HEK293 (cell line): ENCODE data around the gene APOBEC2.

ENCODE experiments used
- CTCF ChIA-PET: fragments of 350-600 bp; formaldehyde crosslinking; extraction: SDS; loops from one replicate; lab custom pipeline; 2021; ENCODE audit warnings: antibody characterized with exemption; lab: Yijun Ruan, JAX
- POLR2A ChIA-PET: fragments of 300-600 bp; formaldehyde crosslinking; extraction: SDS; loops from one replicate; lab custom pipeline; 2020; ENCODE audit warnings: antibody characterized with exemption, inconsistent platforms; lab: Yijun Ruan, JAX
- H3K27ac ChIP-seq: fragments of 200-500 bp; sonication (Bioruptor generic); 2 replicates; pipeline ENCODE4 v1.5.1; 2014; ENCODE audit warnings: low read depth, low read length, control low read depth, inconsistent platforms; ENCODE audit errors: extremely low read depth
- H3K36me3 ChIP-seq, 2 experiments: fragments of 200-500 bp in 1 of 2; sonication (Bioruptor generic) in 1 of 2; 1 replicate in 1 of 2; 2 replicates in 1 of 2; pipeline ENCODE4 v1.5.1; 2014 to 2017; ENCODE audit warnings: inconsistent platforms in 2 of 2, low read length in 2 of 2; ENCODE audit not compliant: control insufficient read depth in 2 of 2, insufficient read depth in 1 of 2
- H3K4me1 ChIP-seq: fragments of 200-500 bp; sonication (Bioruptor generic); 2 replicates; pipeline ENCODE4 v1.5.1; 2014; ENCODE audit warnings: mild to moderate bottlenecking, low read length, inconsistent platforms; ENCODE audit not compliant: control insufficient read depth, insufficient read depth
- H3K4me3 ChIP-seq: 2 replicates; pipeline ENCODE4 v1.5.1; 2011; ENCODE audit warnings: low read depth, mild to moderate bottlenecking, control low read depth, low read length, moderate library complexity
- H3K9me3 ChIP-seq: fragments of 200-500 bp; sonication (Bioruptor generic); 2 replicates; pipeline ENCODE4 v1.5.1; 2014; ENCODE audit warnings: low read depth, low read length, inconsistent platforms; ENCODE audit not compliant: control insufficient read depth, insufficient read depth
- HOXA7 ChIP-seq: sonication (generic); formaldehyde crosslinking; IDR thresholded peaks from 2 replicates; pipeline ENCODE4 v1.8.1; 2022; ENCODE audit warnings: missing genetic modification reagents, borderline replicate concordance
- ZBTB17 ChIP-seq: fragments of 450-650 bp; formaldehyde crosslinking; IDR thresholded peaks from 2 replicates; pipeline ENCODE4 v1.5.1; 2016; ENCODE audit warnings: missing biosample characterization, missing genetic modification characterization
- ZNF10 ChIP-seq: fragments of 450-650 bp; formaldehyde crosslinking; IDR thresholded peaks from 2 replicates; pipeline ENCODE4 v1.5.1; 2017; ENCODE audit warnings: missing biosample characterization, missing genetic modification characterization
- ZNF140 ChIP-seq: fragments of 450-650 bp; formaldehyde crosslinking; IDR thresholded peaks from 2 replicates; pipeline ENCODE4 v1.5.1; 2016; ENCODE audit warnings: missing biosample characterization, missing genetic modification characterization
- ZNF157 ChIP-seq: fragments of 450-650 bp; formaldehyde crosslinking; IDR thresholded peaks from 2 replicates; pipeline ENCODE4 v1.5.1; 2016; ENCODE audit warnings: missing biosample characterization, missing genetic modification characterization
- ZNF248 ChIP-seq: fragments of 450-650 bp; formaldehyde crosslinking; IDR thresholded peaks from 2 replicates; pipeline ENCODE4 v1.5.1; 2017; ENCODE audit warnings: missing biosample characterization, missing genetic modification characterization
- ZNF394 ChIP-seq: fragments of 450-650 bp; formaldehyde crosslinking; IDR thresholded peaks from 2 replicates; pipeline ENCODE4 v1.5.1; 2016; ENCODE audit warnings: missing biosample characterization, missing genetic modification characterization, mild to moderate bottlenecking, moderate library complexity, borderline replicate concordance
- ZNF529 ChIP-seq: fragments of 450-650 bp; formaldehyde crosslinking; IDR thresholded peaks from 2 replicates; pipeline ENCODE4 v1.5.1; 2017; ENCODE audit warnings: missing genetic modification characterization, missing biosample characterization; ENCODE audit not compliant: insufficient replicate concordance
- ZNF658 ChIP-seq: fragments of 450-650 bp; formaldehyde crosslinking; IDR thresholded peaks from 2 replicates; pipeline ENCODE4; 2016; ENCODE audit warnings: missing biosample characterization, missing genetic modification characterization
- ZNF701 ChIP-seq: fragments of 450-650 bp; formaldehyde crosslinking; IDR thresholded peaks from 2 replicates; pipeline ENCODE4 v1.5.1; 2016; ENCODE audit warnings: missing biosample characterization, missing genetic modification characterization
- ZNF76 ChIP-seq: fragments of 450-650 bp; formaldehyde crosslinking; IDR thresholded peaks from 2 replicates; pipeline ENCODE4; 2016; ENCODE audit warnings: low read depth, missing biosample characterization, missing genetic modification characterization, borderline replicate concordance
- ZSCAN23 ChIP-seq: fragments of 450-650 bp; formaldehyde crosslinking; IDR thresholded peaks from 2 replicates; pipeline ENCODE4 v1.5.1; 2016; ENCODE audit warnings: missing biosample characterization, missing genetic modification characterization
- TF ChIP-seq, protein P1 (sequence below): fragments of 450-650 bp; formaldehyde crosslinking; IDR thresholded peaks from 2 replicates; pipeline ENCODE4 v1.5.1; 2016; ENCODE audit warnings: missing biosample characterization, missing genetic modification characterization
- TF ChIP-seq, protein P2 (sequence below): fragments of 450-650 bp; formaldehyde crosslinking; IDR thresholded peaks from 2 replicates; pipeline ENCODE4 v1.5.1; 2017; ENCODE audit warnings: missing biosample characterization, missing genetic modification characterization
- TF ChIP-seq, protein P3 (sequence below): fragments of 450-650 bp; formaldehyde crosslinking; conservative IDR thresholded peaks from 2 replicates; pipeline ENCODE4 v1.5.1; 2016; ENCODE audit warnings: low read depth, missing biosample characterization, missing genetic modification characterization
- TF ChIP-seq, protein P4 (sequence below): fragments of 450-650 bp; formaldehyde crosslinking; IDR thresholded peaks from 2 replicates; pipeline ENCODE4 v1.5.1; 2016; ENCODE audit warnings: missing biosample characterization, missing genetic modification characterization

Gene APOBEC2

DNA sequence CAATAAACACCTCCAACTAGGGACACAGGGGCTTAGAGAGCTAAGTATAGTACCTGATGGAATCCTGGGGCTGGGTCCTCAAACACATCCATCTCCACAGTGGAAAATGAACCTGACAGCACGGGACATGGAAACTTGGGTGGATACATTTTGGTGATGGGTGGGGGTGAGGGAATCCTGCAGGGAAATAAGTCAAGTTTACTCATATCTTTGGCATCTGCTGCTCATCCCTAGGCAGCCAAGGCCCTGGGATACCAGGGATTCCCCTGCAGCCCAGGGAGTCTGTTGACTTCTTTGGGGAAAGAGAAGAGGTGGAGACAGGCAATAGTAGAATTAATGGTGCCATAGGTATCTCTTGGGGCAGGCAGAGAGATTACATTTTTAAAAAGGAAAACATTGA is 6.6 kb downstream of the APOBEC2 start (continued):
- TF ChIP-seq ZNF157 (tag by site-specific recombination), result no peak
- TF ChIP-seq ZNF394 (tag by site-specific recombination), result no peak
- TF ChIP-seq, protein P1, sequence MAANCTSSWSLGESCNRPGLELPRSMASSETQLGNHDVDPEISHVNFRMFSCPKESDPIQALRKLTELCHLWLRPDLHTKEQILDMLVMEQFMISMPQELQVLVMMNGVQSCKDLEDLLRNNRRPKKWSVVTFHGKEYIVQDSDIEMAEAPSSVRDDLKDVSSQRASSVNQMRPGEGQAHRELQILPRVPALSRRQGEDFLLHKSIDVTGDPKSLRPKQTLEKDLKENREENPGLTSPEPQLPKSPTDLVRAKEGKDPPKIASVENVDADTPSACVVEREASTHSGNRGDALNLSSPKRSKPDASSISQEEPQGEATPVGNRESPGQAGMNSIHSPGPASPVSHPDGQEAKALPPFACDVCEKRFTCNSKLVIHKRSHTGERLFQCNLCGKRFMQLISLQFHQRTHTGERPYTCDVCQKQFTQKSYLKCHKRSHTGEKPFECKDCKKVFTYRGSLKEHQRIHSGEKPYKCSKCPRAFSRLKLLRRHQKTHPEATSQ (tag by site-specific recombination), result no peak
- TF ChIP-seq ZNF140 (tag by site-specific recombination), result no peak
- no peak for TF ChIP-seq HOXA7
- TF ChIP-seq ZNF529 (tag by site-specific recombination), result no peak
- TF ChIP-seq ZNF10 (tag by site-specific recombination), result no peak
- no peak for TF ChIP-seq ZBTB17 (tag by site-specific recombination)
- TF ChIP-seq ZSCAN23 (tag by site-specific recombination), result no peak

DNA sequence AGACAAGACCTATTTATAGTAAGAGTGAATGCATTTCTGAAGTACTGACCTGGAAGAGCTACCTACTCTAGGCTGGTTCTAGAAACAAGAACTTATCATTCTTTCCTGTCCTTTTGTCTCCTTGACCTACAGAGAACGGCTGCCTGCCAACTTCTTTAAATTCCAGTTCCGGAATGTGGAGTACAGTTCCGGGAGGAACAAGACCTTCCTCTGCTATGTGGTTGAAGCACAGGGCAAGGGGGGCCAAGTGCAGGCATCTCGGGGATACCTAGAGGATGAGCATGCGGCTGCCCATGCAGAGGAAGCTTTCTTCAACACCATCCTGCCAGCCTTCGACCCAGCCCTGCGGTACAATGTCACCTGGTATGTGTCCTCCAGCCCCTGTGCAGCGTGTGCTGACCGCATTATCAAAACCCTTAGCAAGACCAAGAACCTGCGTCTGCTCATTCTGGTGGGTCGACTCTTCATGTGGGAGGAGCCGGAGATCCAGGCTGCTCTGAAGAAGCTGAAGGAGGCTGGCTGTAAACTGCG is 8.3 kb downstream of the APOBEC2 start:
- POLR2A ChIA-PET, result no interaction called here
- Histone ChIP-seq H3K4me3 (no peak overlapping the region), H3K4me1 (no peaks in the 10 kb centered on the region), H3K9me3 (no peaks in the 10 kb centered on the region)
- TF ChIP-seq, protein P2, sequence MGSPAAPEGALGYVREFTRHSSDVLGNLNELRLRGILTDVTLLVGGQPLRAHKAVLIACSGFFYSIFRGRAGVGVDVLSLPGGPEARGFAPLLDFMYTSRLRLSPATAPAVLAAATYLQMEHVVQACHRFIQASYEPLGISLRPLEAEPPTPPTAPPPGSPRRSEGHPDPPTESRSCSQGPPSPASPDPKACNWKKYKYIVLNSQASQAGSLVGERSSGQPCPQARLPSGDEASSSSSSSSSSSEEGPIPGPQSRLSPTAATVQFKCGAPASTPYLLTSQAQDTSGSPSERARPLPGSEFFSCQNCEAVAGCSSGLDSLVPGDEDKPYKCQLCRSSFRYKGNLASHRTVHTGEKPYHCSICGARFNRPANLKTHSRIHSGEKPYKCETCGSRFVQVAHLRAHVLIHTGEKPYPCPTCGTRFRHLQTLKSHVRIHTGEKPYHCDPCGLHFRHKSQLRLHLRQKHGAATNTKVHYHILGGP (tag by site-specific recombination), result no peak
- TF ChIP-seq, protein P3, sequence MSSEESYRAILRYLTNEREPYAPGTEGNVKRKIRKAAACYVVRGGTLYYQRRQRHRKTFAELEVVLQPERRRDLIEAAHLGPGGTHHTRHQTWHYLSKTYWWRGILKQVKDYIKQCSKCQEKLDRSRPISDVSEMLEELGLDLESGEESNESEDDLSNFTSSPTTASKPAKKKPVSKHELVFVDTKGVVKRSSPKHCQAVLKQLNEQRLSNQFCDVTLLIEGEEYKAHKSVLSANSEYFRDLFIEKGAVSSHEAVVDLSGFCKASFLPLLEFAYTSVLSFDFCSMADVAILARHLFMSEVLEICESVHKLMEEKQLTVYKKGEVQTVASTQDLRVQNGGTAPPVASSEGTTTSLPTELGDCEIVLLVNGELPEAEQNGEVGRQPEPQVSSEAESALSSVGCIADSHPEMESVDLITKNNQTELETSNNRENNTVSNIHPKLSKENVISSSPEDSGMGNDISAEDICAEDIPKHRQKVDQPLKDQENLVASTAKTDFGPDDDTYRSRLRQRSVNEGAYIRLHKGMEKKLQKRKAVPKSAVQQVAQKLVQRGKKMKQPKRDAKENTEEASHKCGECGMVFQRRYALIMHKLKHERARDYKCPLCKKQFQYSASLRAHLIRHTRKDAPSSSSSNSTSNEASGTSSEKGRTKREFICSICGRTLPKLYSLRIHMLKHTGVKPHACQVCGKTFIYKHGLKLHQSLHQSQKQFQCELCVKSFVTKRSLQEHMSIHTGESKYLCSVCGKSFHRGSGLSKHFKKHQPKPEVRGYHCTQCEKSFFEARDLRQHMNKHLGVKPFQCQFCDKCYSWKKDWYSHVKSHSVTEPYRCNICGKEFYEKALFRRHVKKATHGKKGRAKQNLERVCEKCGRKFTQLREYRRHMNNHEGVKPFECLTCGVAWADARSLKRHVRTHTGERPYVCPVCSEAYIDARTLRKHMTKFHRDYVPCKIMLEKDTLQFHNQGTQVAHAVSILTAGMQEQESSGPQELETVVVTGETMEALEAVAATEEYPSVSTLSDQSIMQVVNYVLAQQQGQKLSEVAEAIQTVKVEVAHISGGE (tag by site-specific recombination), result no peak
- TF ChIP-seq ZNF248 (tag by site-specific recombination), result no peak
- TF ChIP-seq ZNF701, result no peak
- TF ChIP-seq ZNF658 (tag by site-specific recombination), result no peak
- TF ChIP-seq, all 188 proteins: peak for 0
- Histone ChIP-seq H3K27ac (no peak overlapping the region), H3K36me3 (peaks cover 4 to 31% of the 10 kb centered on the region in 2 experiments; a peak in 2 of 3 replicates)
- CTCF ChIA-PET, result interaction anchor here (0.6 to 3.7 kb wide), 4 partner anchors 8 to 1922 kb away, joined by 3 to 25 read pairs (median 4); partner anchors contain the start of genes NFYA, OARD1 and UNC5CL

DNA sequence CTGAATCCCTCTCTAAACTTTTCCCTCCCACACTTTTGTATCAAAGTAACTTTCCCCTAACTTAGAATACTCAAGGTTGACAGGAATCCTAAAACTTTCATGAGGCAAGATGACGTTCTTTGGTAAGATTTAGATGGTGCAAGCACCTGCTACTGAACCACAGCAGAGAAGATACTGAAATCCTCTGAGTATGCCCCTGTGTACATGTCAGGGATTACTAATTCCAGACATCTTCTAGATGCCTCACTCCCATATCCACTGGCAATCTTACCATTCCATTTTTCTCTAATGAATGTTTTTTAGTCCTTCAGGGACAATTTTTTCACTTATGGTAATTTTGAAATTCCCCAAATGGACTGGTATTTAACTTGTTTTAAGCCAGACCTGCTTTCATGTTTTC is 9.1 kb downstream of the APOBEC2 start:
- H3K4me1 ChIP-seq, result no peaks in the 10 kb centered on the region
- POLR2A ChIA-PET, result no interaction called here

More for the DNA sequence above, 9.1 kb downstream of the APOBEC2 start:
- no peak for TF ChIP-seq ZNF76 (tag by site-specific recombination)
- TF ChIP-seq, protein P4, sequence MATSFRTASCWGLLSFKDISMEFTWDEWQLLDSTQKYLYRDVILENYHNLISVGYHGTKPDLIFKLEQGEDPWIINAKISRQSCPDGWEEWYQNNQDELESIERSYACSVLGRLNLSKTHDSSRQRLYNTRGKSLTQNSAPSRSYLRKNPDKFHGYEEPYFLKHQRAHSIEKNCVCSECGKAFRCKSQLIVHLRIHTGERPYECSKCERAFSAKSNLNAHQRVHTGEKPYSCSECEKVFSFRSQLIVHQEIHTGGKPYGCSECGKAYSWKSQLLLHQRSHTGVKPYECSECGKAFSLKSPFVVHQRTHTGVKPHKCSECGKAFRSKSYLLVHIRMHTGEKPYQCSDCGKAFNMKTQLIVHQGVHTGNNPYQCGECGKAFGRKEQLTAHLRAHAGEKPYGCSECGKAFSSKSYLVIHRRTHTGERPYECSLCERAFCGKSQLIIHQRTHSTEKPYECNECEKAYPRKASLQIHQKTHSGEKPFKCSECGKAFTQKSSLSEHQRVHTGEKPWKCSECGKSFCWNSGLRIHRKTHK, result no peak
- Histone ChIP-seq H3K27ac (no peak overlapping the region), H3K9me3 (no peaks in the 10 kb centered on the region), H3K36me3 (peaks cover 4 to 34% of the 10 kb centered on the region in 2 experiments; a peak in 2 of 3 replicates), H3K4me3 (no peak overlapping the region)
- CTCF ChIA-PET, result interaction anchor here (1.3 to 3.7 kb wide), 3 partner anchors 7 to 734 kb away, joined by 7 to 25 read pairs (median 7); partner anchors contain the start of gene UNC5CL
